ENCODE results near the gene A2ML1. TPM values are rescaled to one million over a fixed set of nuclear protein-coding genes. Genes with fewer than 3 reads are reported as not detected.

Gene A2ML1
- total RNA-seq, 1 donor from 2014 or later: not detected

DNA sequence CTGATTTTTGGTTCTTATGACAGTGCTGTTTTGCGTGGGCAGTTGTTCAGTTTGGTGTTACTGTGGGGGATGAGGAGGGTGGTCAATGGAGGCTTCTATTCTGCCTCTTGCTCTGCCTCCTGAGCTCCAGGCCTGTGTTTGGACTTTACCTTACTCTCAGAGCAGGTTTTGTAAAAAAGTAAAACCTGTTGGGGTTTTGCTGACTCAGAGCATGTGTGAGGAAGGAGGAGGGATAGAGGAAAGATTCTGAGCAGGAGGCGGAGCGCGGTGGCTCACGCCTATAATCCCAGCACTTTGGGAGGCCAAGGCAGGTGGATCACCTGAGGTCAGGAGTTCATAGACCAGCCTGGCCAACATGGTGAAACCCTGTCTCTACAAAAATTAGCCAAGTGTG is 6.7 kb downstream of the A2ML1 start:
- no peaks in the 10 kb centered on the region for H3K36me3 ChIP-seq (ENCODE audit: control insufficient read depth in 3 of 3, insufficient read depth in 3 of 3, low read length in 3 of 3)
- H3K4me3 ChIP-seq (ENCODE audit: low read length in 3 of 3): no peak overlapping the region
- no peak overlapping the region for H3K27ac ChIP-seq (ENCODE audit: low read depth, low read length)
- no peaks in the 10 kb centered on the region for H3K9me3 ChIP-seq (ENCODE audit: control insufficient read depth in 3 of 3, low read length in 3 of 3)
- H3K9ac ChIP-seq (ENCODE audit: low read depth in 1 of 3, low read length in 3 of 3): no peak overlapping the region
- no peaks in the 10 kb centered on the region for H3K27me3 ChIP-seq (ENCODE audit: control insufficient read depth in 3 of 3, insufficient read depth in 3 of 3, low read length in 3 of 3)
- H3K4me1 ChIP-seq (ENCODE audit: control insufficient read depth in 3 of 3, insufficient read depth in 3 of 3, low read length in 3 of 3): no peaks in the 10 kb centered on the region

GRCh38 chr12:8829621-8830020 is 7.2 kb downstream of the A2ML1 start:
- no peaks in the 10 kb centered on the region for H3K9me3 ChIP-seq (ENCODE audit: control insufficient read depth in 3 of 3, low read length in 3 of 3)
- no peak overlapping the region for H3K27ac ChIP-seq (ENCODE audit: low read depth, low read length)
- no peak overlapping the region for H3K9ac ChIP-seq (ENCODE audit: low read depth in 1 of 3, low read length in 3 of 3)
- H3K36me3 ChIP-seq (ENCODE audit: control insufficient read depth in 3 of 3, insufficient read depth in 3 of 3, low read length in 3 of 3): no peaks in the 10 kb centered on the region
- H3K27me3 ChIP-seq (ENCODE audit: control insufficient read depth in 3 of 3, insufficient read depth in 3 of 3, low read length in 3 of 3): no peaks in the 10 kb centered on the region
- H3K4me1 ChIP-seq (ENCODE audit: control insufficient read depth in 3 of 3, insufficient read depth in 3 of 3, low read length in 3 of 3): no peaks in the 10 kb centered on the region
- no peak overlapping the region for H3K4me3 ChIP-seq (ENCODE audit: low read length in 3 of 3)

DNA sequence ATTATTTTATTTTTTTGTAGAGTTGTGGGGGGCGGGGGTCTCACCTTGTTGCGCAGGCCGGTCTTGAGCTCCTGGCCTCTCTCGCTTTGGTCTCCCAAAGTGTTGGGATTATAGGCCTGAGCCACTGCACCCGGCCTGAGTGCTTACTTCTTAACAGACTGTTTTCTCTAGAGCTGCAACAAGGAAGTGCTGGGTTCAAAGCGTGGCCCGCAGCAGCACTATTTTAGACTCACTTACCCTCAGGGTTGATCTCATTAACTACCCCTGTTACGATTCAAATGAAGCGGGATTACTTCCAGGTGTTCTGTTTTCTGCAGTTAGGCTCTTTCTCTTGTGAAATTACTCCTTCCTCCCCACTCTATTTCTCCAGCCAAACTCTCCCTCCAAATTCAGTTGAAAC is 8.7 kb downstream of the A2ML1 start:
- Histone ChIP-seq H3K36me3 (ENCODE audit: control insufficient read depth in 3 of 3, insufficient read depth in 3 of 3, low read length in 3 of 3) (no peaks in the 10 kb centered on the region), H3K9ac (ENCODE audit: low read depth in 1 of 3, low read length in 3 of 3) (no peak overlapping the region), H3K9me3 (ENCODE audit: control insufficient read depth in 3 of 3, low read length in 3 of 3) (no peaks in the 10 kb centered on the region), H3K27ac (ENCODE audit: low read depth, low read length) (no peak overlapping the region), H3K4me3 (ENCODE audit: low read length in 3 of 3) (no peak overlapping the region), H3K4me1 (ENCODE audit: control insufficient read depth in 3 of 3, insufficient read depth in 3 of 3, low read length in 3 of 3) (no peaks in the 10 kb centered on the region), H3K27me3 (ENCODE audit: control insufficient read depth in 3 of 3, insufficient read depth in 3 of 3, low read length in 3 of 3) (peaks cover 0 to 5% (median 0%) of the 10 kb centered on the region in 3 donors)

DNA sequence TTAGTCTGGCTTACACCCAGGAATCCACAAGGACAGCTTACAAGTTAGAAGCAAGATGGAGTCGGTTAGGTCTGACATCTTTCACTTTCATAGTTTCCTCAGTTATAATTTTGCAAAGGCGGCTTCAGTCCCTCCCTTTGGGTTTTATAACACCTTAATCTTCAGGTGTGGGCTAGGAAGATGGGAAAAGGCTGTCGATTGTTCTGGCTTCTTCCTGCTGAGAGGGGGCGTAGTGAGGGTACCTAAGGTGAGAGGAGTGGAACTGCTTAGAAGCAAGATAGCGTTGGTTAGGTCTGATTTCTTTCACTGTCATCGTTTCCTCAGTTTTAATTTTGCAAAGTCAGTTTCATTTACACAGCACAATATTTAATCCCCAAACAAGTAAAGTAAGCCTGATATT is 10.1 kb downstream of the A2ML1 start:
- no peaks in the 10 kb centered on the region for H3K9me3 ChIP-seq (ENCODE audit: control insufficient read depth in 3 of 3, low read length in 3 of 3)
- no peak overlapping the region for H3K27ac ChIP-seq (ENCODE audit: low read depth, low read length)
- no peak overlapping the region for H3K9ac ChIP-seq (ENCODE audit: low read depth in 1 of 3, low read length in 3 of 3)
- H3K4me3 ChIP-seq (ENCODE audit: low read length in 3 of 3): no peak overlapping the region
- no peaks in the 10 kb centered on the region for H3K4me1 ChIP-seq (ENCODE audit: control insufficient read depth in 3 of 3, insufficient read depth in 3 of 3, low read length in 3 of 3)
- H3K27me3 ChIP-seq (ENCODE audit: control insufficient read depth in 3 of 3, insufficient read depth in 3 of 3, low read length in 3 of 3): peaks cover 0 to 5% (median 0%) of the 10 kb centered on the region in 3 donors
- H3K36me3 ChIP-seq (ENCODE audit: control insufficient read depth in 3 of 3, insufficient read depth in 3 of 3, low read length in 3 of 3): no peaks in the 10 kb centered on the region

- Histone ChIP-seq H3K27me3 (ENCODE audit: control insufficient read depth in 3 of 3, insufficient read depth in 3 of 3, low read length in 3 of 3) (peaks cover 0 to 5% (median 0%) of the 10 kb centered on the region in 3 donors), H3K4me1 (ENCODE audit: control insufficient read depth in 3 of 3, insufficient read depth in 3 of 3, low read length in 3 of 3) (no peaks in the 10 kb centered on the region), H3K4me3 (ENCODE audit: low read length in 3 of 3) (no peak overlapping the region)
Measured at GRCh38 chr12:8834230-8834629, 11.8 kb downstream of the A2ML1 start.

GRCh38 chr12:8837291-8837690 is 14.9 kb downstream of the A2ML1 start:
- no peak overlapping the region for H3K9ac ChIP-seq (ENCODE audit: low read depth in 1 of 3, low read length in 3 of 3)
- H3K27ac ChIP-seq (ENCODE audit: low read depth, low read length): no peak overlapping the region
- H3K27me3 ChIP-seq (ENCODE audit: control insufficient read depth in 3 of 3, insufficient read depth in 3 of 3, low read length in 3 of 3): peaks cover 0 to 5% (median 0%) of the 10 kb centered on the region in 3 donors
- no peaks in the 10 kb centered on the region for H3K4me1 ChIP-seq (ENCODE audit: control insufficient read depth in 3 of 3, insufficient read depth in 3 of 3, low read length in 3 of 3)
- H3K36me3 ChIP-seq (ENCODE audit: control insufficient read depth in 3 of 3, insufficient read depth in 3 of 3, low read length in 3 of 3): no peaks in the 10 kb centered on the region
- no peaks in the 10 kb centered on the region for H3K9me3 ChIP-seq (ENCODE audit: control insufficient read depth in 3 of 3, low read length in 3 of 3)
- H3K4me3 ChIP-seq (ENCODE audit: low read length in 3 of 3): no peak overlapping the region

More at GRCh38 chr12:8834230-8834629, 11.8 kb downstream of the A2ML1 start:
- no peaks in the 10 kb centered on the region for H3K36me3 ChIP-seq (ENCODE audit: control insufficient read depth in 3 of 3, insufficient read depth in 3 of 3, low read length in 3 of 3)
- no peak overlapping the region for H3K9ac ChIP-seq (ENCODE audit: low read depth in 1 of 3, low read length in 3 of 3)
- H3K27ac ChIP-seq (ENCODE audit: low read depth, low read length): no peak overlapping the region
- no peaks in the 10 kb centered on the region for H3K9me3 ChIP-seq (ENCODE audit: control insufficient read depth in 3 of 3, low read length in 3 of 3)

- H3K4me3 ChIP-seq (ENCODE audit: low read length in 3 of 3): no peak overlapping the region
- no peaks in the 10 kb centered on the region for H3K36me3 ChIP-seq (ENCODE audit: control insufficient read depth in 3 of 3, insufficient read depth in 3 of 3, low read length in 3 of 3)
- no peak overlapping the region for H3K9ac ChIP-seq (ENCODE audit: low read depth in 1 of 3, low read length in 3 of 3)
- H3K4me1 ChIP-seq (ENCODE audit: control insufficient read depth in 3 of 3, insufficient read depth in 3 of 3, low read length in 3 of 3): no peaks in the 10 kb centered on the region
- H3K27ac ChIP-seq (ENCODE audit: low read depth, low read length): no peak overlapping the region
- no peaks in the 10 kb centered on the region for H3K9me3 ChIP-seq (ENCODE audit: control insufficient read depth in 3 of 3, low read length in 3 of 3)
- peaks cover 0 to 6% (median 0%) of the 10 kb centered on the region in 3 donors for H3K27me3 ChIP-seq (ENCODE audit: control insufficient read depth in 3 of 3, insufficient read depth in 3 of 3, low read length in 3 of 3)
Measured at GRCh38 chr12:8840321-8840720, 17.9 kb downstream of the A2ML1 start.

DNA sequence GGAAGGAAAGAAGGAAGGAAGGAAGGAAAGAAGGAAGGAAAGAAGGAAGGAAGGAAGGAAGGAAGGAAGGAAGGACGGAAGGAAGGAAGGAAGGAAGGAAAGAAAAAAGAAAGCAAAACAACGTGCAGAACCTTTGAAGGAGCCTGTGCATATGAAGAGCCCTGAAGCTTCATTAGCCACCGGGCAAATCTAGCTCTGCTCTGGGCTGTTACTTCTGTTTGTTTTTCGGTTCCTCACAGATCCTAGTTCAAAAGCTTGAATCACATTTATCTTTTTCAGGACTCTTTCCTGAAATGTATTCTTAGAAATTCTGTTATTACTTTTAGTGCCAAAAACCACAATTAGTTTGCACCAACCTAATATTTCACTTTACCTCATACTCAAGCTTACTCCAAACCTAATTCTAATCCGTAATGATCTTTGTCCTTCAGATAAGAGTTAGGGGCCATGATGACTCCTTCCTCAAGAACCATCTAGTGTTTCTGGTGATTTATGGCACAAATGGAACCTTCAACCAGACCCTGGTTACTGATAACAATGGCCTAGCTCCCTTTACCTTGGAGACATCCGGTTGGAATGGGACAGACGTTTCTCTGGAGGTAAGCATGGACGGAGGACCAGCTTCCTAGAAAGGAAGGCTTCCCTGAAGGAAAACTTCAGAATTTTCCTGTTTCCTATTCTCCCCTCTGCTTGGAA is 18.7 kb downstream of the A2ML1 start:
- Histone ChIP-seq H3K36me3 (ENCODE audit: control insufficient read depth in 3 of 3, insufficient read depth in 3 of 3, low read length in 3 of 3) (no peaks in the 10 kb centered on the region), H3K9ac (ENCODE audit: low read depth in 1 of 3, low read length in 3 of 3) (no peak overlapping the region), H3K4me1 (ENCODE audit: control insufficient read depth in 3 of 3, insufficient read depth in 3 of 3, low read length in 3 of 3) (no peaks in the 10 kb centered on the region), H3K27me3 (ENCODE audit: control insufficient read depth in 3 of 3, insufficient read depth in 3 of 3, low read length in 3 of 3) (peaks cover 0 to 4% (median 0%) of the 10 kb centered on the region in 3 donors), H3K4me3 (ENCODE audit: low read length in 3 of 3) (no peak overlapping the region), H3K27ac (ENCODE audit: low read depth, low read length) (no peak overlapping the region), H3K9me3 (ENCODE audit: control insufficient read depth in 3 of 3, low read length in 3 of 3) (no peaks in the 10 kb centered on the region)

DNA sequence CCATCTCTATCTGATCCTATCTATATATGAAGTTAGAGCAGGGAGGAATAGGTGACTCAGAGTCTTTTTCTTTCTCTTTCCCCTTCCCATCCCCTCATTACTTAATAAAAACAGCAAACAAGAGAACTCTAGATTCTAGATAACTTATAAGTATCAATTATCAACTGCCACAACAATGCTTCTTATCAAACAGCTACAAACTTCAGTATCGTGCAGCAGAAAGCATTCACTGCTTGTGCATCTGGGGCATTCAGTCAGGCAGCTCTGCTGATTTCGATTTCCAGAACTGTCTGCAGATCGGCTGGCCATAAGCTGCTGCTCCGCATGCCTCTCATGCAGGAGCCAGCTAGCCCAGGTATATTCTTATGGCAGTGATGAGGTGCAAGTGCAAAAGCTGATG is 19.4 kb downstream of the A2ML1 start:
- H3K9ac ChIP-seq (ENCODE audit: low read depth in 1 of 3, low read length in 3 of 3): no peak overlapping the region
- no peak overlapping the region for H3K27ac ChIP-seq (ENCODE audit: low read depth, low read length)
- no peaks in the 10 kb centered on the region for H3K36me3 ChIP-seq (ENCODE audit: control insufficient read depth in 3 of 3, insufficient read depth in 3 of 3, low read length in 3 of 3)
- no peaks in the 10 kb centered on the region for H3K4me1 ChIP-seq (ENCODE audit: control insufficient read depth in 3 of 3, insufficient read depth in 3 of 3, low read length in 3 of 3)
- H3K27me3 ChIP-seq (ENCODE audit: control insufficient read depth in 3 of 3, insufficient read depth in 3 of 3, low read length in 3 of 3): peaks cover 0 to 4% (median 0%) of the 10 kb centered on the region in 3 donors
- H3K9me3 ChIP-seq (ENCODE audit: control insufficient read depth in 3 of 3, low read length in 3 of 3): no peaks in the 10 kb centered on the region
- no peak overlapping the region for H3K4me3 ChIP-seq (ENCODE audit: low read length in 3 of 3)

- Histone ChIP-seq H3K9me3 (ENCODE audit: control insufficient read depth in 3 of 3, low read length in 3 of 3) (no peaks in the 10 kb centered on the region), H3K4me1 (ENCODE audit: control insufficient read depth in 3 of 3, insufficient read depth in 3 of 3, low read length in 3 of 3) (no peaks in the 10 kb centered on the region), H3K36me3 (ENCODE audit: control insufficient read depth in 3 of 3, insufficient read depth in 3 of 3, low read length in 3 of 3) (no peaks in the 10 kb centered on the region), H3K27me3 (ENCODE audit: control insufficient read depth in 3 of 3, insufficient read depth in 3 of 3, low read length in 3 of 3) (peaks cover 0 to 4% (median 0%) of the 10 kb centered on the region in 3 donors), H3K27ac (ENCODE audit: low read depth, low read length) (no peak overlapping the region), H3K9ac (ENCODE audit: low read depth in 1 of 3, low read length in 3 of 3) (no peak overlapping the region), H3K4me3 (ENCODE audit: low read length in 3 of 3) (peak overlapping the region in 1 of 3 donors; percentile 30)
Measured at GRCh38 chr12:8844665-8845064, 22.2 kb downstream of the A2ML1 start.
